ENCODE results near the gene OR10H1.

- TF ChIP-seq POLR2AphosphoS5 (IDR thresholded peaks at IDR 0.05) (no peak), CTCF (IDR thresholded peaks at IDR 0.05) (no peak), POLR2A (IDR thresholded peaks at IDR 0.05) (no peak), EP300 (IDR thresholded peaks at IDR 0.05) (no peak)
Observed at GRCh38 chr19:15846923-15847322, 31.5 kb upstream of the OR10H1 start.

All from stomach (tissue), 4 donors.